Ectodermal cell (in vitro differentiated cells): ENCODE results near the gene GPR152.

Source experiments
- H3K27ac ChIP-seq: 2 replicates; pipeline ENCODE4 v1.7.0; 2013; ENCODE audit warnings: mild to moderate bottlenecking, low read depth, low read length; ENCODE audit not compliant: insufficient read depth, poor library complexity, severe bottlenecking
- H3K27me3 ChIP-seq: 2 replicates; pipeline ENCODE4 v1.7.0; 2013; ENCODE audit warnings: mild to moderate bottlenecking, low read length; ENCODE audit not compliant: insufficient read depth, control insufficient read depth, poor library complexity, severe bottlenecking
- H3K36me3 ChIP-seq: one replicate; pipeline ENCODE4 v1.7.0; 2013; ENCODE audit warnings: low read length; ENCODE audit not compliant: control insufficient read depth, insufficient read depth
- H3K4me1 ChIP-seq: one replicate; pipeline ENCODE4 v1.7.0; 2013; ENCODE audit warnings: low read length; ENCODE audit not compliant: control insufficient read depth, insufficient read depth
- H3K4me3 ChIP-seq: 2 replicates; pipeline ENCODE4 v1.7.0; 2013; ENCODE audit warnings: low read depth, low read length, control low read depth; ENCODE audit not compliant: insufficient read depth
- H3K9me3 ChIP-seq: 2 replicates; pipeline ENCODE4 v1.7.0; 2013; ENCODE audit warnings: mild to moderate bottlenecking, low read length, moderate library complexity; ENCODE audit not compliant: control insufficient read depth
- WGBS, 2 experiments: methylation state at CpG; one replicate each; pipeline ENCODE4 v1.1.7; 2013; ENCODE audit warnings: missing lambda C conversion rate in 2 of 2; 5-methylcytosine and 5-hydroxymethylcytosine counted together

The GPR152 gene

DNA sequence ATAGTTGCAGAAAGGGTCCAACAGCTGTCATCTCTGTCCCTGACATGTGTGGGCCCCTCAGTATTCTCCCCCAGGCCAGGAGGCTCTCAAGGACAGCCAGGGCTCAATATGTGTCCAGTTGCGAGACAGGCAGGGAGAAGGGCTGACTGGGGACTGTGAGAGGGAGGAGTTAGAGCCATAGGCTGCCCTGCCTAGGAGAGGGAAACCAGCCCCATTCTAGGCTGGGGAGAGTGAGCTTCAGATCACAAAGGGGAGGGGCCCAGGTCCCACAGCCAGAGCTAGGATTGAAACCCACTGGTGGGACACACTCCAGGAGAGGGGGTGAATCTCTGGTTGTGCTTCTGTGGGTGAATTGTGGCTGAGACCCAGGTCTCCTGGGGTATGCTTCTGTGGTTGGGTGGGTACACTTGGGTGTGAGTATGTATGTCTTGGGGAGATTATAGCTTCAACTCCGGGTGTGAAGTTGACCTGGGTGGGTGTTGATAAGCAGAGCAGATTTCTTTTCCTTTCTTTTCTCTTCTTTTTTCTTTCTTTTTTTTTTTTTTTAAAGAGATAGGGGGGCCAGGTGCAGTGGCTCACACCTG, 39.2 kb downstream of the GPR152 start:
- Histone ChIP-seq H3K4me1 (peaks cover 11% of the 10 kb centered on the region), H3K4me3 (no peak overlapping the region), H3K9me3 (no peaks in the 10 kb centered on the region), H3K36me3 (no peaks in the 10 kb centered on the region), H3K27me3 (peaks cover 37% of the 10 kb centered on the region), H3K27ac (no peak overlapping the region)
- 73 to 87% methylated on average over 1 of the region's 2 CpGs for WGBS, 2 experiments

DNA sequence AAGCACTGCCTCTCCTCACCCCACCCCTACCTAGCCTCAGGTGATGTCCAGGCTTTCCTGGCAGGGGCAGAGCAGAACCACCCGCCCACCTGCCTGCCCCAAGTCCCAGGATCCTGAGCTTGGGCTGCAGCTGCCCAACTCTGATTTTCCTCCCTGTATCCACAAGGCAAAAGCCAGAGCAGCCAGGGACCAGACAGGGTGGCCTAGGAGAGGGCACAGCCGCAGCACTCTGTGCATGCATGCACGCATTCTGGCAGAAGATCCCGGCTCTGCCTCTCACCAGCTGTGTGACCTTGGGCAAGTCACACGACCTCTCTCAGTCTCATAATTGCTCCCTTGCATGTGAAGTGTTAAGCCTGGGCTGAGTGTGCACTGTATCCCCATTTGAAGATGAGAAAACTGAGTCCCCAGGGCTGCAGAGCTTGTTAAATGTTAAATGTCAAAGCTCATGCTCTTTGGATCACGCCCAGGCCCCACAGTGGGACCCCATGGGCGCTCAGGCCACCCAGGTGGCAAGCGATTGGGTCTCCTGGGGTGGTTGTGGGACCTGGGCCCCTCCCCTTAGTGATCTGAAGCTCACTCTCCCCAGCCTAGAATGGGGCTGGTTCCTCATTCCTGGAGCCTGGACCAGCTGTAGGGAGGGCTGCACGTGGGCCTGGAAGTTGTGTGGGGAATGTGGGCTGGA, 39.9 kb downstream of the GPR152 start:
- 83% methylated on average over 9 of the region's 9 CpGs for WGBS, 2 experiments
- no peak overlapping the region for H3K27ac ChIP-seq
- H3K36me3 ChIP-seq: no peaks in the 10 kb centered on the region
- no peaks in the 10 kb centered on the region for H3K9me3 ChIP-seq
- H3K4me3 ChIP-seq: no peak overlapping the region
- peaks cover 33% of the 10 kb centered on the region for H3K27me3 ChIP-seq
- peaks cover 11% of the 10 kb centered on the region for H3K4me1 ChIP-seq

DNA sequence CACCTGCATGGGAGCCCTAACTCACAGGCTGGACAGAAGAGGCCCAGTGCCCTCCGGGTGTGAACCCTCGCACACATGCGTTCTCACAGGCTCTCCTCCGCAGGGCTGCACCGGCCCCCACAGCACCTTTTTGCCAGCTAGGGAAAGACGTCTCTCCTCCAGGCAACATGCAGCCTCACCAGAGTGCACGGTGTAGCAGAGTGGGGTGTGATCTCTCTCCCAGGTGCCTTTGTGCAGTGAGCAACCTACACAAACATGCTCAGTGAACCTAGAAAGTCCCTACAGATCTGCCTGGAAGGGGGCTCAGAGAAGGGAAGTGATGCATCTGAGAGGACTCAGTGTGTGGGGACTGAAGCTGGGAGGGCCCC, 40.8 kb downstream of the GPR152 start:
- H3K4me1 ChIP-seq: peaks cover 11% of the 10 kb centered on the region
- H3K9me3 ChIP-seq: no peaks in the 10 kb centered on the region
- peaks cover 33% of the 10 kb centered on the region for H3K27me3 ChIP-seq
- WGBS, 2 experiments: 87 to 92% methylated on average over 7 of the region's 7 CpGs
- H3K27ac ChIP-seq: no peak overlapping the region
- no peaks in the 10 kb centered on the region for H3K36me3 ChIP-seq
- no peak overlapping the region for H3K4me3 ChIP-seq

DNA sequence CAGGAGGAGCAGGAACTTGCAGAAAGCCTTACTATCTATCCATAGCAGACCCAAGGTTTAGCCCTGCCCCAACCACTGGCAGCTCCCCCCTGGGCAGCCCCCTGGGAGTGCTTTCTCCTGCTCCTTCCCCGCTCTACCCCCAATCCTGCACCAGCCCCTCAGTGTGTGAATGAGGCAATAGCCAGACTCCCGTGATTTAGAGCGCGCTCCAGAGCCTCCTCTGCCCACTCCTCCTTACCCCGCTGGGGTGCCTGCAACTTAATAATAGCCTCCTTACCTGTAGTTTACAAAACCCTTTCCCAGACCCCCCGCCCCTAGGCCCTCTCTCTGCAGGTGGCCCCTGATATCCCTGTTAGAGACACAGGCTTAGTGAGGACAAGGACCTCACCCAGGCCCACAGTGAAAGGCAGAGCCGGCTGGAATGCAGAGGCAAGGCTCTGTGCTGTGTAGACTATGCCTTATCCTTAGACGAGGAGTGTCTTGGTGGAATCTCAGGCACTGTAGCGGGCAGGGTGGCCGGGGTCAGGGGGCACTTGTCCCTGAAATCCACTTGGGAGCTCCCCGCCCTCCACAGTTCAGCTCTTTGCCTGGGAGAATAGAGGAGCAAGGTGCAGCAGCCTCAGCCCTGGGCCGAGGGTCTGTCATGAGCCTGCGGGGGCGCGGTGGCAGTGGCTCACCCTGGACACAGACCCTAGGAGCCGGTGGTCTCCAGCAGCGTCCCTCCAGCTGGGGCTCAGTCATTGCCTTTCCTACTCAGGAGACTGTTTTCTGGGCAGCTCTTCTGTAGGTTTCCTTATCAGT, 41.3 kb downstream of the GPR152 start:
- WGBS, 2 experiments: 81 to 83% methylated on average over 17 of the region's 17 CpGs
- no peaks in the 10 kb centered on the region for H3K9me3 ChIP-seq
- no peak overlapping the region for H3K27ac ChIP-seq
- H3K4me1 ChIP-seq: peaks cover 11% of the 10 kb centered on the region
- H3K27me3 ChIP-seq: peaks cover 29% of the 10 kb centered on the region
- H3K4me3 ChIP-seq: no peak overlapping the region
- H3K36me3 ChIP-seq: no peaks in the 10 kb centered on the region

DNA sequence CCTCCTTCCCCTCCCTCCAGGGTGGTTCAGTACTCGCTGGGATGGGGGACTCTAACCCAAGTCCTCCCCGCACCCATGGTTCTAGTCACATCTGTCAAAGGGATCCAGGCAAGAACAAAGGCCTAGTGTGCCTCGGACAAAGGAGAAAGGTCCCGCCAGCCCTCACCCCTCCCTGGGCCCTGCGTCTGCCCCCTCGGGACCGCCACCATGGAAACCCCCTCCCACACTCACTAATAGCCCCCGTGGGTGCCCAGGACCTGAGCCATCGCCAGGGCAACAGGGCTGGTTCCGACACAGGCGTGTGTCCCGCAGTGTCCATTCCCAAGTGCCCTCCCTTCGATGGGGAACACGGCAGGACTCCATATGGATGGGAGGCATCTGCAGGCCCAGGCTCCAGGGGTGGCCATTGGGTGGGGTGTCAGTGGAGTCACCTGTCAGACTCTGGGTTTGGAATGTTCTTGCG, 42.1 kb downstream of the GPR152 start:
- Histone ChIP-seq H3K36me3 (no peaks in the 10 kb centered on the region), H3K9me3 (no peaks in the 10 kb centered on the region), H3K27ac (no peak overlapping the region), H3K27me3 (peaks cover 21% of the 10 kb centered on the region), H3K4me1 (peaks cover 11% of the 10 kb centered on the region), H3K4me3 (no peak overlapping the region)
- WGBS, 2 experiments: 81 to 84% methylated on average over 15 of the region's 15 CpGs

DNA sequence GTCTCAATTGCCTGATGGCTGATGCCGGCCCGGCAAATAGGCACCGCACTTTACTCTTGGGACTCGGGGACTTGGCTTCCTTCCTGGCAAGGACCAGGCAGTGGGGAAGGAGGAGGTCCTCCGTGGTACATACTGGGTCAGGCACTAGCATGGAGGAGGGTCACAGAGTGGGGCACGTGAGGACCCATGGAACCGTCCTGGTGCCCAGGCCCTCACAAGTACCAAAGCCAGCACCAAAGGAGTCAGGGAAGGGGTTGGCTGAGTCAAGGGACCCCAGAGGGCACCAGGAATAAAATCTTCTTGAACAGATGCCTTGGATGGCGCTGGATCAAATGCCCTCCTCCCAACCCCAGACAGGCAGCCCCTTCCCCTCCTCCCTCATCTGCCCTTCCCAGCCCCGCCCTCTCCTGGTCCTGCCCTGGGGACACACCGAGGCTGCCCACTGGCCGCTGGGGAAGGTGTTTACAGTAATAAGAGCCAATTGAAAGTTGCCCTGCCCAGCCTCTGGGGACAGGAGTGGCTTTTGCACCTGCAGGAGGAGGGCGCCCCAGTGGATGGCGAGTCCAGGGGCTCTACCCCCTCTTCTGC, 42.7 kb downstream of the GPR152 start:
- H3K27ac ChIP-seq: no peak overlapping the region
- WGBS, 2 experiments: 61 to 66% methylated on average over 13 of the region's 13 CpGs
- H3K9me3 ChIP-seq: no peaks in the 10 kb centered on the region
- H3K4me3 ChIP-seq: no peak overlapping the region
- peaks cover 16% of the 10 kb centered on the region for H3K27me3 ChIP-seq
- H3K4me1 ChIP-seq: peaks cover 11% of the 10 kb centered on the region
- no peaks in the 10 kb centered on the region for H3K36me3 ChIP-seq

DNA sequence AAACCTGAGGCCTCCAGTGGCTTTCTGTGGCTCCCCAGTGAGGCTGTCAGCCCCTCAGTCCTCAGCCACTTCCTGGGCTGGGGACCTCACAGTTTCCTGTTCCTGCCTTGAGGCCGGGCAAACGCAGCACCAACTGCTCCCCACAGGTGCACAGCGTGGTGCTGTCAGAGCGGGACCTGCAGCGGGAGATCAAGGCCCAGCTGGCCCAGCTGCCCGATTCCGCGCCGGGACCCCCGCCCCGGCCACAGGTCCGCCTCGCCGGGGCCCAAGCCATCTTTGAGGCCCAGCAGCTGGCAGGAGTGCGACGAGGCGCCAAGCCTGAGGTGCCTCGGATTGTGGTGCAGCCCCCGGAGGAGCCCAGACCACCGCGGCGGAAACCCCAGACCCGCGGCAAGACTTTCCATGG, 43.3 kb downstream of the GPR152 start:
- Histone ChIP-seq H3K36me3 (no peaks in the 10 kb centered on the region), H3K4me1 (peaks cover 11% of the 10 kb centered on the region), H3K27ac (no peak overlapping the region), H3K27me3 (peaks cover 10% of the 10 kb centered on the region), H3K9me3 (no peaks in the 10 kb centered on the region), H3K4me3 (no peak overlapping the region)
- 90 to 94% methylated on average over 24 of the region's 24 CpGs for WGBS, 2 experiments

DNA sequence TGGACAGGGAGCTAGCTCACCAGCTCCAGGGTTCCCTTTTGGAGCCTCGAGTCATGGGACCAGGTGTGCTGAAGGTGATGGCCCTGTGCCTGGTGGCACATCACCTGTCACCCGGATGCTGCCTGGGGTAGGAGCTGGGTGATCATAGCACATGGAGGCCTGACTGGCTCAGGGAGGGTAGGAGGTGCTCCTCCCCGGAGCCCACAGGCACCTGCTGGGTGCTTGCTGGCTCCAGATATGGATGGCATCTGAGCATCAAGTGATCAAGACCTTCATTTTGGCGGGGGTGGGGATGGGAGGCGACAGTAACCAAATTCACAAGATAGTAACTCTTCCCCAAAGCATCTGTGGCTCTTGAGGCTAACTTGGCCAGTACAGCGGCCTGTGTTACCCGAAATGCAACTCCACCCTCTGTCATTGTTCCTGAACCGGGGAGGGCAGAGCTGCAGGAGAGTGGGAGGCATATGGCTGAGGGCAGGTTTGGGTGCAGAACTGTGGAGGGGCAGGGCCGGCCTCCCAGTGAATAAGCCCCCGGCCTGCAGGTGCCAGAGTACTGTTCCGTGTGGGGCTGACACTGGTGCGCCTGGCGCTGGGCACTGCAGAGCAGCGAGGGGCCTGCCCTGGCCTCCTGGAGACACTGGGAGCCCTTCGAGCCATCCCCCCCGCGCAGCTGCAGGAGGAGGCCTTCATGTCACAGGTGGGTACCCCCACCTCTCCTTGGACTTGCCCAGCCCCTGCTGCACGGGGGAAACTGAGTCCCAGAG, 43.9 kb downstream of the GPR152 start:
- Histone ChIP-seq H3K4me1 (peaks cover 14% of the 10 kb centered on the region), H3K27ac (no peak overlapping the region), H3K36me3 (no peaks in the 10 kb centered on the region), H3K27me3 (peaks cover 6% of the 10 kb centered on the region), H3K4me3 (no peak overlapping the region), H3K9me3 (no peaks in the 10 kb centered on the region)
- WGBS, 2 experiments: 89 to 93% methylated on average over 18 of the region's 18 CpGs

DNA sequence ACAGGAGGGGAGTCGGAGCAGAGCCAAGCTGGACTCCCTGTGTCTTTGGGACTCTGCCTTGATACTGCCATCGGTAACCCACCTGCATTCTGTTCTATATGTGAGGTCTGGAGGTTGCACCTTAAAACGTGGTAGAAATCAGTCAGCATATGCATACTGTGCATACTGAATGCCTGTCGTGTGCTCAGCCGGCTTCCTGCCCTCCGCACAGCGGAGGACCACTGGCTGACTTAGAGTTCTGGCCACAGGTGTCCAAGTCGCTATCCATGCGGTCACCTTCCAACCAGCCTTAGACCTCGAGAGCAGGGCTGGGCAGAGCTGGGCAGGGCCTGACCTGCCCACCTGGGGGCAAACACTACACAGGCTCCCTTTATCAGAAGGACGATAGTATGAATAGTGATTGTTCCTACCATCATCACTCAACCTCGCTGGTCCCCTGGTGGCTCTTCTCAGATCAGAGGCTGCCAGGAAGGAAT, 44.8 kb downstream of the GPR152 start:
- Histone ChIP-seq H3K27me3 (peaks cover 6% of the 10 kb centered on the region), H3K27ac (no peak overlapping the region), H3K4me3 (no peak overlapping the region), H3K9me3 (no peaks in the 10 kb centered on the region), H3K36me3 (no peaks in the 10 kb centered on the region), H3K4me1 (peaks cover 16% of the 10 kb centered on the region)
- 86 to 88% methylated on average over 12 of the region's 12 CpGs for WGBS, 2 experiments
